K562 (cell line): ENCODE data around the gene SLC3A2. TPM values are rescaled to one million over a fixed set of nuclear protein-coding genes. Genes with fewer than 3 reads are reported as not detected.

ENCODE experiments used
- BRF1 ChIP-seq: IDR thresholded peaks from 3 replicates; pipeline ENCODE4 v1.6.1; 2011; ENCODE audit warnings: borderline replicate concordance, mild to moderate bottlenecking; ENCODE audit not compliant: insufficient read length; ENCODE audit errors: extremely low read depth
- DPF2 ChIP-seq: fragments of 450-650 bp; IDR thresholded peaks from 2 replicates; pipeline ENCODE4 v1.6.1; 2016
- E2F3 ChIP-seq: fragments of 250-450 bp; sonication (Bioruptor Pico); IDR thresholded peaks from 2 replicates; pipeline ENCODE4 v1.4.0; 2020; ENCODE audit warnings: mild to moderate bottlenecking
- GATA2 ChIP-seq: sonication (generic); formaldehyde crosslinking; IDR thresholded peaks from 2 replicates; pipeline ENCODE4 v1.4.0; 2020; ENCODE audit warnings: mild to moderate bottlenecking, missing genetic modification reagents
- JUND ChIP-seq, 2 experiments: IDR thresholded peaks; 2 replicates in 1 of 2; 3 replicates in 1 of 2; pipeline ENCODE4 v1.6.1; 2011; ENCODE audit warnings: borderline replicate concordance in 2 of 2, low read depth in 2 of 2, low read length in 2 of 2, improper control_type of control experiment in 1 of 2, missing biosample characterization in 1 of 2, missing genetic modification characterization in 1 of 2, missing genetic modification reagents in 1 of 2
- KDM4B ChIP-seq, 2 experiments: fragments of 450-650 bp in 1 of 2; sonication (generic) in 1 of 2; IDR thresholded peaks; 2 replicates each; pipeline ENCODE4 v1.6.1; 2016 to 2017; ENCODE audit warnings: borderline replicate concordance in 2 of 2, antibody characterized with exemption in 1 of 2, low read depth in 1 of 2, mild to moderate bottlenecking in 1 of 2
- MBD2 ChIP-seq: sonication (generic); IDR thresholded peaks from 2 replicates; pipeline ENCODE4 v1.6.1; 2016; ENCODE audit warnings: low read depth, borderline replicate concordance
- MECOM ChIP-seq: fragments of 250-450 bp; sonication (Bioruptor Pico); IDR thresholded peaks from 2 replicates; pipeline ENCODE4 v1.8.0; 2022; ENCODE audit warnings: inconsistent platforms
- NR2C1 ChIP-seq, 2 experiments: fragments of 450-650 bp; IDR thresholded peaks; 2 replicates each; pipeline ENCODE4 v1.6.1; 2017; ENCODE audit warnings: mild to moderate bottlenecking in 2 of 2, antibody characterized with exemption in 1 of 2, inconsistent platforms in 1 of 2, missing compliant biosample characterization in 1 of 2, missing genetic modification characterization in 1 of 2
- POLR2H ChIP-seq: IDR thresholded peaks from 2 replicates; pipeline ENCODE4 v1.6.1; 2016; ENCODE audit warnings: missing genetic modification characterization, low read depth, mild to moderate bottlenecking, control low read depth, missing compliant biosample characterization, moderate library complexity
- SUPT5H ChIP-seq: fragments of 450-650 bp; IDR thresholded peaks from 2 replicates; pipeline ENCODE4 v1.6.1; 2016
- TOE1 ChIP-seq, 2 experiments: fragments of 450-650 bp in 1 of 2; sonication (generic) in 1 of 2; formaldehyde crosslinking in 1 of 2; IDR thresholded peaks; 2 replicates each; pipeline versions ENCODE4 v1.7.1 to v1.8.0; 2016 to 2022; ENCODE audit warnings: borderline replicate concordance in 2 of 2, mild to moderate bottlenecking in 2 of 2, antibody characterized with exemption in 1 of 2, inconsistent platforms in 1 of 2, low read depth in 1 of 2, missing genetic modification reagents in 1 of 2, moderate library complexity in 1 of 2
- ZNF24 ChIP-seq: fragments of 450-650 bp; IDR thresholded peaks from 2 replicates; pipeline ENCODE4 v1.6.1; 2016
- ZNF449 ChIP-seq: fragments of 250-450 bp; sonication (Bioruptor Pico); IDR thresholded peaks from 2 replicates; pipeline ENCODE4 v1.8.0; 2022; ENCODE audit warnings: moderate library complexity, mild to moderate bottlenecking, inconsistent platforms
- ZNF561 ChIP-seq: fragments of 450-650 bp; formaldehyde crosslinking; conservative IDR thresholded peaks from 2 replicates; pipeline ENCODE4 v1.4.0; 2020; ENCODE audit warnings: mild to moderate bottlenecking, moderate library complexity
- ZNF57 ChIP-seq: fragments of 450-650 bp; formaldehyde crosslinking; IDR thresholded peaks from 2 replicates; pipeline ENCODE4 v1.4.0; 2020; ENCODE audit warnings: mild to moderate bottlenecking, moderate library complexity
- ZNF655 ChIP-seq: fragments of 250-450 bp; sonication (Bioruptor Pico); IDR thresholded peaks from 2 replicates; pipeline ENCODE4 v1.5.0; 2021
- polyA plus RNA-seq, 8 experiments: library from polyadenylated mRNA; depleted of rRNA in 4 of 8; stranded (reverse) in 5 of 8; unstranded in 3 of 8; fragments of >200 nt; fragmentation: Nextera tagmentation in 2 of 8; fragmentation: Illumina TruSeq in 1 of 8; extraction: Ambion mirVana in 2 of 8; extraction: Trizol in 1 of 8; gene quantifications; 2 replicates each; pipeline versions ENCODE4 v1.2.1 to v1.2.3, GENCODE V29; 2011 to 2014; ENCODE audit warnings: inconsistent platforms in 1 of 8, missing spikeins in 1 of 8
- total RNA-seq, 7 experiments: library from RNA; depleted of rRNA in 6 of 7; stranded (reverse); fragments of >200 nt in 6 of 7; fragmentation: Illumina TruSeq in 2 of 7; extraction: Trizol in 2 of 7; gene quantifications; 2 replicates each; pipeline versions ENCODE4 v1.2.1 to v1.2.3, GENCODE V29; 2011 to 2021; ENCODE audit warnings: low replicate concordance in 1 of 7

SLC3A2 gene
- total and polyA plus RNA-seq, 9 of the 15 experiments (the other 6 are each of a cell fraction or from before 2014, with no cell fraction given) = 20.0 to 296 (median 214) TPM

DNA sequence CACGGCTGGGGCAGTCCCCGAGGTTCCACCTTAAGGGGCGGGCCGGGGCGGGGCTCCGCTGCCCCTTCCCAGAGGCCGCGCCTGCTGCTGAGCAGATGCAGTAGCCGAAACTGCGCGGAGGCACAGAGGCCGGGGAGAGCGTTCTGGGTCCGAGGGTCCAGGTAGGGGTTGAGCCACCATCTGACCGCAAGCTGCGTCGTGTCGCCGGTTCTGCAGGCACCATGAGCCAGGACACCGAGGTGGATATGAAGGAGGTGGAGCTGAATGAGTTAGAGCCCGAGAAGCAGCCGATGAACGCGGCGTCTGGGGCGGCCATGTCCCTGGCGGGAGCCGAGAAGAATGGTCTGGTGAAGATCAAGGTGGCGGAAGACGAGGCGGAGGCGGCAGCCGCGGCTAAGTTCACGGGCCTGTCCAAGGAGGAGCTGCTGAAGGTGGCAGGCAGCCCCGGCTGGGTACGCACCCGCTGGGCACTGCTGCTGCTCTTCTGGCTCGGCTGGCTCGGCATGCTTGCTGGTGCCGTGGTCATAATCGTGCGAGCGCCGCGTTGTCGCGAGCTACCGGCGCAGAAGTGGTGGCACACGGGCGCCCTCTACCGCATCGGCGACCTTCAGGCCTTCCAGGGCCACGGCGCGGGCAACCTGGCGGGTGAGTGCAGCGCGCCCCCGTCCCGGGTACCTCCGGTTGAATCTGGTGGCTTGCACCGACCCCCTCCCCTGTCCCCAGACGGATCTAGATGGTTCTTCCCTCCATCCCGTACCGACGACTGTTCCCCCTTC is at the start of gene SLC3A2 (continued):
- TF ChIP-seq ZNF449 = no peak
- TF ChIP-seq MBD2 = peak; percentile 76; the same call in 1 of the 2 replicates
- TF ChIP-seq DPF2 = no peak
- TF ChIP-seq ZNF561 (CRISPR knock-in tag) = no peak
- 0 out of 2 replicates have a peak, but pooled peaks have one; percentile 32 for TF ChIP-seq E2F3
- no peak for TF ChIP-seq ZNF57 (CRISPR knock-in tag)
- TF ChIP-seq BRF1 = no peak
- peak; percentile 100 for TF ChIP-seq SUPT5H
- TF ChIP-seq ZNF24 = 0 out of 2 replicates have a peak, but pooled peaks have one; percentile 33
- TF ChIP-seq POLR2H (tag) = peak; percentile 97
- no peak for TF ChIP-seq NR2C1 (IDR thresholded peaks at IDR 0.05)
- TF ChIP-seq NR2C1 (tag; IDR thresholded peaks at IDR 0.05) = peak; percentile 12; the same call in 1 of the 2 replicates
- TF ChIP-seq JUND (IDR thresholded peaks at IDR 0.05; ENCODE audit: borderline replicate concordance, low read depth, low read length) = peak; percentile 29; the same call in 1 of the 2 replicates
- 0 out of 3 replicates have a peak, but pooled peaks have one; percentile 25 for TF ChIP-seq JUND (tag; IDR thresholded peaks at IDR 0.05; ENCODE audit: borderline replicate concordance, low read depth, low read length)
- no peak for TF ChIP-seq GATA2 (CRISPR knock-in tag)
- TF ChIP-seq MECOM = no peak
- no peak for TF ChIP-seq ZNF655 (CRISPR knock-in tag)
- no peak; the same call in 1 of the 2 replicates for TF ChIP-seq TOE1 (IDR thresholded peaks at IDR 0.05; ENCODE audit: borderline replicate concordance)
- peak; percentile 81; the same call in 1 of the 2 replicates for TF ChIP-seq TOE1 (CRISPR knock-in tag; IDR thresholded peaks at IDR 0.05; ENCODE audit: borderline replicate concordance, low read depth)
- TF ChIP-seq KDM4B (IDR thresholded peaks at IDR 0.05; ENCODE audit: borderline replicate concordance in 2 of 2, low read depth in 1 of 2) = no peak; a peak in 1 of 4 replicates
